ENCODE measurements around the gene TBC1D9B.

- no peak for TF ChIP-seq POLR2AphosphoS5 (IDR thresholded peaks at IDR 0.05; ENCODE audit: low read depth, low read length)
- no peak for TF ChIP-seq POLR2A (IDR thresholded peaks at IDR 0.05; ENCODE audit: borderline replicate concordance, extremely low read depth, insufficient read depth, insufficient read length)
- TF ChIP-seq CTCF (IDR thresholded peaks at IDR 0.05 in 2 of 3, conservative IDR thresholded peaks at IDR 0.05 in 1 of 3; ENCODE audit: borderline replicate concordance in 1 of 3, insufficient read depth in 1 of 3, low read depth in 2 of 3, low read length in 2 of 3): no peak
- TF ChIP-seq MAX (IDR thresholded peaks at IDR 0.05): no peak
- TF ChIP-seq SIN3A (IDR thresholded peaks at IDR 0.05; ENCODE audit: low read depth): no peak
- no peak for TF ChIP-seq ZNF274 (IDR thresholded peaks at IDR 0.05; ENCODE audit: low read depth, low read length)
- TF ChIP-seq EGR1 (IDR thresholded peaks at IDR 0.05; ENCODE audit: low read depth): no peak
These were observed 46.7 kb upstream of the TBC1D9B start for GRCh38 chr5:179954434-179954833.

Data from HCT116 (cell line).